ENCODE results near the gene KANTR.
"Not testable (repeated sequence)": the region's sequence is repeated elsewhere in the genome, so short reads cannot be mapped to it uniquely, and the experiment has no call there.

The KANTR gene

GRCh38 chrX:53160297-53160983, 66.5 kb downstream of the KANTR start:
- TF ChIP-seq, protein P1, sequence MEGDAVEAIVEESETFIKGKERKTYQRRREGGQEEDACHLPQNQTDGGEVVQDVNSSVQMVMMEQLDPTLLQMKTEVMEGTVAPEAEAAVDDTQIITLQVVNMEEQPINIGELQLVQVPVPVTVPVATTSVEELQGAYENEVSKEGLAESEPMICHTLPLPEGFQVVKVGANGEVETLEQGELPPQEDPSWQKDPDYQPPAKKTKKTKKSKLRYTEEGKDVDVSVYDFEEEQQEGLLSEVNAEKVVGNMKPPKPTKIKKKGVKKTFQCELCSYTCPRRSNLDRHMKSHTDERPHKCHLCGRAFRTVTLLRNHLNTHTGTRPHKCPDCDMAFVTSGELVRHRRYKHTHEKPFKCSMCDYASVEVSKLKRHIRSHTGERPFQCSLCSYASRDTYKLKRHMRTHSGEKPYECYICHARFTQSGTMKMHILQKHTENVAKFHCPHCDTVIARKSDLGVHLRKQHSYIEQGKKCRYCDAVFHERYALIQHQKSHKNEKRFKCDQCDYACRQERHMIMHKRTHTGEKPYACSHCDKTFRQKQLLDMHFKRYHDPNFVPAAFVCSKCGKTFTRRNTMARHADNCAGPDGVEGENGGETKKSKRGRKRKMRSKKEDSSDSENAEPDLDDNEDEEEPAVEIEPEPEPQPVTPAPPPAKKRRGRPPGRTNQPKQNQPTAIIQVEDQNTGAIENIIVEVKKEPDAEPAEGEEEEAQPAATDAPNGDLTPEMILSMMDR (IDR thresholded peaks at IDR 0.05; ENCODE audit: low read depth, low read length): no peak

DNA sequence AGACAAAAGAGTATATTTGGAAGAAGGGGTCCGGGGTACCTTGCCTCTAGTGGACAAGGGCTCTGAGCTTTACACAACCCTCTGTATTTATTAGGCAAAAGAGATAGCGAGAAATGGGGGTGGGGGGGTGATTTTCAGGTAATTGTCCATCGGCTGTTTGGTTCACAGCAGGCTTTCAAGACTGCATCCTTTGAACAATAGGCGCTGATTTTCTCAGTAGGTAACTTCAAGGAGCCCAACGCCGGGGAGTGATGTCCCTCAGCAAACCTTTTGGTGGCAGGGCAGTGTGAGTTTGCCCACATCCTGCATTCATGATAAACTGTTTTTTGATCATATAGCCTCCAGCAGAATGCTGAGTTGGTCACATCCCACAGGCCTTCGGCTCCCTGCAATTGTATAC, 69.5 kb downstream of the KANTR start:
- TF ChIP-seq, protein P1 (IDR thresholded peaks at IDR 0.05; ENCODE audit: low read depth, low read length): no peak
- DNase-seq (ENCODE audit: extremely low read depth, low read depth): no peak

More at GRCh38 chrX:53160297-53160983, 66.5 kb downstream of the KANTR start:
- DNase-seq (ENCODE audit: extremely low read depth, low read depth): no peak

- DNase-seq (ENCODE audit: extremely low read depth, low read depth): not testable (repeated sequence)
These were observed 70.6 kb downstream of the KANTR start for GRCh38 chrX:53164566-53164965.

DNA sequence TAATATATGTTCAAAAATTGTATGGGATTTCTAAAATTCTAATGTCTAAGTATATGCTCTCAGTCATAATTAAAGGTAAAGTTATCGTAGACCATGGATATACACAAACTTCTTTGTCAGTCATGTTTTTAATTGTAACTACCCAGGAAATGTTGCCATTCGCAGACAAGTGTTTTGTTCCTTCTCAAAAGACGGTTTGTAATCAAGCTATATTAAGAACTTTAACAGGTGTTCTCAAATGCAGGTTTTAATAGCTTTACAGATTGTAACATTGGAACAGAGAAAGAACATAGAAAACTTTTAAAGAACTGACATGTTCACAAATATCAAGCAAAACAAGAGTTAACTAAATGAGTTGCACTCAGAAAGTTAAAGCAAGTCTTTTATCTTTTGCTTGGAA, 72.2 kb downstream of the KANTR start:
- TF ChIP-seq, protein P1 (IDR thresholded peaks at IDR 0.05; ENCODE audit: low read depth, low read length): no peak

DNA sequence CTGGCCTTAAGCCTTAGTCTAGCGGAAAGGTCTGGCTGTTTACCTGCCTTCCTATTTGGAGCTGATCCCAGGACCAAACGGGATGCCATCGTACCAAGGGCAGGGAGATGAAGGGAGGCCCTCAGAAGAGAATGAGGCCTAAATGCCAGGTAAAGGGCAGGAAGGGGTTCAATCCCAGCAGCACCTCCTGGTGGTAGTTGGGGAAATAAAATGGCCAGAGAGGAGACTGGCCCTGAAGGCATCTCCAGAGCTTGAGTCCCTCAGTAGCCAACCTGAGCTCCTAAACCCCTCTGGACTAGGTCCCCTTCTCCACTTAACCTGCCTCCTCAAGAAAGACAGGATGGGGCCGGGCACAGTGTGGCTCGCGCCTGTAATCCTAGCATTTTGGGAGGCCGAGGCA, 77.4 kb downstream of the KANTR start:
- DNase-seq (ENCODE audit: extremely low read depth, low read depth): no peak
- TF ChIP-seq, protein P1 (IDR thresholded peaks at IDR 0.05; ENCODE audit: low read depth, low read length): 0 out of 2 replicates have a peak, but pooled peaks have one; percentile 0

More for the DNA sequence above, 72.2 kb downstream of the KANTR start:
- DNase-seq (ENCODE audit: extremely low read depth, low read depth): no peak
